C4-2B (cell line): ENCODE data around the gene SV2A.
A peak's percentile ranks its signal among the peaks of the same experiment; 100 is the strongest.

ENCODE experiments used
- H3K27ac ChIP-seq: fragments of 450-650 bp; 2 replicates; pipeline ENCODE4 v1.5.1; 2017
- ZFX ChIP-seq: fragments of 450-650 bp; IDR thresholded peaks from 2 replicates; pipeline ENCODE4 v1.6.1; 2017
- TF ChIP-seq, protein P1 (sequence below): fragments of 450-650 bp; conservative IDR thresholded peaks from 2 replicates; pipeline ENCODE4 v1.5.1; 2017; ENCODE audit warnings: mild to moderate bottlenecking

The SV2A gene

DNA sequence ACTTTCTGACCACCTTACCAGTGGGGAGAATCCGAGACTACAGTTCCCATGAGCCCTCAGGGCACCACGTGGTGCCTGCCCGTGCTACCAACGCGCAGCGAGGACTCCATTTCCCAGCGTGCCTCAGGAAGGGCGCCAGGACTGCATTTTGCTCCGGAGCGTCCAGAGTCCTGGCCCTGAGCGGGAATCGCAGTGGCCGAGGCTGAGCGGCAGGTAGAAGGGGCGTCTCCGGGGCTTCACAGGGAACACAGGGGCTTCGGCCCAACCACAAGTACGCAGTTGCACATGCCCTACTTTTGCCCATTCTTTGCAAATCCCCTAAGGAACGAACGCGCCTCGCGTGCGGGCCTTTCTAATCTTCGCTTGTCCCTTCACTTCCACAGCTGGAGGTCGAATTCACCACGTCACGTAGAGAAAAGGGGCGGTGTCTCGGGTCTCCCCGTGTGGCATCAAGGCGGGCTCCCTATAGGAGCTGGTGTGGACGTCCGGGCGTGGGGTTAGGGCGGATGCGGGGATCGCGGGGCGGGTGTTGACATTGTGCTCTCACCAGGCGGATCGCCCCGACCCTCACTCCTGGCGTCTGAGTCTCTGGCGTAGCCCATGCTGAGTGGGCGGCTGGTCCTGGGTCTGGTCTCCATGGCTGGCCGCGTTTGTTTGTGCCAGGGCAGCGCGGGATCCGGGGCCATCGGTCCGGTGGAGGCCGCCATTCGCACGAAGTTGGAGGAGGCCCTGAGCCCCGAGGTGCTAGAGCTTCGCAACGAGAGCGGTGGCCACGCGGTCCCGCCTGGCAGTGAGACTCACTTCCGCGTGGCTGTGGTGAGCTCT lies 18.0 kb downstream of the SV2A start, which contains the start of gene BOLA1:
BOLA1 (plus strand) TSS at position 109 of the 825 bp plus-strand sequence; CDS start at position 601, 492 bp downstream.
- peak; percentile 85 for TF ChIP-seq ZFX
- TF ChIP-seq, protein P1, sequence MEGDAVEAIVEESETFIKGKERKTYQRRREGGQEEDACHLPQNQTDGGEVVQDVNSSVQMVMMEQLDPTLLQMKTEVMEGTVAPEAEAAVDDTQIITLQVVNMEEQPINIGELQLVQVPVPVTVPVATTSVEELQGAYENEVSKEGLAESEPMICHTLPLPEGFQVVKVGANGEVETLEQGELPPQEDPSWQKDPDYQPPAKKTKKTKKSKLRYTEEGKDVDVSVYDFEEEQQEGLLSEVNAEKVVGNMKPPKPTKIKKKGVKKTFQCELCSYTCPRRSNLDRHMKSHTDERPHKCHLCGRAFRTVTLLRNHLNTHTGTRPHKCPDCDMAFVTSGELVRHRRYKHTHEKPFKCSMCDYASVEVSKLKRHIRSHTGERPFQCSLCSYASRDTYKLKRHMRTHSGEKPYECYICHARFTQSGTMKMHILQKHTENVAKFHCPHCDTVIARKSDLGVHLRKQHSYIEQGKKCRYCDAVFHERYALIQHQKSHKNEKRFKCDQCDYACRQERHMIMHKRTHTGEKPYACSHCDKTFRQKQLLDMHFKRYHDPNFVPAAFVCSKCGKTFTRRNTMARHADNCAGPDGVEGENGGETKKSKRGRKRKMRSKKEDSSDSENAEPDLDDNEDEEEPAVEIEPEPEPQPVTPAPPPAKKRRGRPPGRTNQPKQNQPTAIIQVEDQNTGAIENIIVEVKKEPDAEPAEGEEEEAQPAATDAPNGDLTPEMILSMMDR, result no peak
- peak within 1 kb of the TSS; percentile 81 for H3K27ac ChIP-seq

GRCh38 chr1:149896575-149896974 lies 21.1 kb downstream of the SV2A start:
- no peak overlapping the region for H3K27ac ChIP-seq
- no peak for TF ChIP-seq ZFX
- TF ChIP-seq, protein P1, result no peak

DNA sequence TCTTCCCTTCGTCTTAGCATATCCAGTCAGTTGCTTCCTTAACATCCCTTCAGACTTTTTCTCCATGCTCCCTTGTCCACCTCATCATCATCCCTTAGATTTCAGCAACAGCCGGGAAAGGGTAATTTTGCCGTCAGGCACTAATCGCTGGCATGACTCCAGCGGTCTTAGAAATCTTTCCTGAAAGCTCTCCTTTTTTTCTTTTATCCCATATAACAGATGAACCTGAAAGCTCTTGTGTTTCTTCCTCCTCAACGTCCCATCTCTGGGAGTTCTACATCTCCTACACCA lies 28.7 kb downstream of the SV2A start:
- peak overlapping the region; percentile 99 for H3K27ac ChIP-seq
- TF ChIP-seq, protein P1, result no peak
- no peak for TF ChIP-seq ZFX

DNA sequence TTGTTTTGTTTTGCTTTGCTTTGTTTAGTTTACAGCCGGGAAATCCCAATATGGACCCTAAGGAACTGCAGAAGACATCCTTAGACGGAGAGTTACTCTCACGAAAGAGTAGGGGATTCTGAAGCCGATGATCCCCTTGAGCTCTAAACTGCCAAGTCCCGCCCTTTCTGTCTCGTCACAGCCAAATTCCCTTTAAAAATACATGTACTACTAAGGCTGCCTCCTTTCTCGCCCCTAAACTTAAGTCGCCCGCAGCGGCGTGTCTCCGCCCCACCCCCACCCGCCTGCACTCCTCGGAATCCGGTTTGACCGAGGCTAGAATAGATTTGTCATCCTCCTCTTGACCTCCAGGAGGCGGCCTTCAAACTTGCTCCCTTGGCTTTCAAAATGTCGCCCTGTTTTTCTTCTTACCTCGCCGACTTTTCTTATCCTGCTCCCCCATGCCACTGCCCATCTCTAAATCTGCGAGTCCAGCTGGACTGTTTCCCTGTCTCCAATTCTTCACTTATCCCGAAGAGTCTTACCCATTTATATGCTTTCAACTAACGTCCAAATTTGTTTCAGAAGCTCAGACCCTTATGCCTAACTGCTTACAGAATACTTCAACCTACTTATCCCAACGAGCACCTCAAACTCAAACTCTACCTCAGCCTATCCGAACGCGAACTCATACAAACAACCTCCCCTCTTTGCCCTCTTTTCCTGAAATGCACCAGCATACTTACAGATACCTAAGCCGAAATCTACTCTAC lies 29.2 kb downstream of the SV2A start:
- H3K27ac ChIP-seq, result peak overlapping the region; percentile 99
- no peak for TF ChIP-seq ZFX
- TF ChIP-seq, protein P1, result peak; percentile 85

- H3K27ac ChIP-seq, result peak overlapping the region; percentile 99
- no peak for TF ChIP-seq ZFX
- TF ChIP-seq, protein P1, result no peak
Observed at GRCh38 chr1:149887456-149888246, 30.0 kb downstream of the SV2A start.

GRCh38 chr1:149887196-149887455 lies 30.5 kb downstream of the SV2A start:
- H3K27ac ChIP-seq, result peak overlapping the region; percentile 99

- peak overlapping the region; percentile 99 for H3K27ac ChIP-seq
- no peak; the same call in 1 of the 2 replicates for TF ChIP-seq ZFX
- TF ChIP-seq, protein P1, result no peak
Observed at GRCh38 chr1:149886396-149887195, 31.0 kb downstream of the SV2A start.

DNA sequence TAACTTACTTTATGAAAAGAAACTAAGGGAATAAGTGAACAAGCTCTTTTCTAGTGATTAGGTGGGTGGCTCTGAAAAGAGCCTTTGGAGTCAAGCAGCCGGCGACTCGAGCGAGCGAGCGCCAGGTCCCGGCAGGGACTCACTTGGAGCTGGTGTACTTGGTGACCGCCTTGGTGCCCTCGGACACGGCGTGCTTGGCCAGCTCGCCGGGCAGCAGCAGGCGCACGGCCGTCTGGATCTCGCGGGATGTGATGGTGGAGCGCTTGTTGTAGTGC lies 31.6 kb downstream of the SV2A start:
- peak overlapping the region; percentile 99 for H3K27ac ChIP-seq
